ENCODE results near the gene MCHR2. TPM values are rescaled to one million over a fixed set of nuclear protein-coding genes. Genes with fewer than 3 reads are reported as not detected.

MCHR2 gene
- polyA plus RNA-seq, 1 donor (not counting 4 experiments of a cell fraction or from before 2014, with no cell fraction given) = not detected

DNA sequence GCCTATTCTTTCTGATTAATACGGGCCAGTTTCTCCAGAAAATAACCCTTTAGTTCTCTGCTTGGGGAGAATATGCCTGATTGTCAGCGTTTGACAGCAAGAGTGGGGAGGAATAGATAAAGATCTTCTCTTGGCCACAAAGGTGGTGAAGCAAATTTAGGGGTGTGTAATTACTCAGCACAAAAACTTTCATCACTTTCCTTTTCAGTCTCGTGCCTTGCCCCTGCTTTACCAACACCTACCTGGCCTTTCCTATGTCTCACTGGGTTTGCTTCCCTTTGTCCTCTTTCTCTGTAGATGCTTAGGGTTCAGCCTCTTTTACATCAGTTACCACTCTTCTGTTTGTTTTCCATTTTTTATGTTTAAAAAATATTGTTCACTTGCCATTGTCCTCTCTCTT lies 99.2 kb downstream of the MCHR2 start:
- H3K4me3 ChIP-seq (ENCODE audit: control insufficient read depth in 2 of 3, extremely low read depth in 1 of 3, insufficient read depth in 2 of 3, low read depth in 1 of 3, low read length in 3 of 3) = no peak overlapping the region
- dilution Hi-C loops (cut with MboI; ENCODE audit: extremely low pct_ligation_motif_present, low sequenced_read_pairs) = no loop called here
- no peaks in the 10 kb centered on the region for H3K9me1 ChIP-seq (ENCODE audit: control insufficient read depth, extremely low read depth, insufficient read depth, low read length)
- no peaks in the 10 kb centered on the region for H3K79me2 ChIP-seq (ENCODE audit: control insufficient read depth, insufficient read depth, low read length)
- no peaks in the 10 kb centered on the region for H3K4me1 ChIP-seq (ENCODE audit: control insufficient read depth, extremely low read depth, insufficient read depth, low read length)
- H3K9me3 ChIP-seq (ENCODE audit: control insufficient read depth, low read depth, low read length) = no peaks in the 10 kb centered on the region
- no peaks in the 10 kb centered on the region for H3K36me3 ChIP-seq (ENCODE audit: control insufficient read depth in 2 of 2, extremely low read depth in 1 of 2, insufficient read depth in 2 of 2, low read length in 2 of 2)
- H2AFZ ChIP-seq (ENCODE audit: control insufficient read depth, low read length) = no peak overlapping the region
- H3K27me3 ChIP-seq (ENCODE audit: control insufficient read depth, extremely low read depth, insufficient read depth, low read length) = no peaks in the 10 kb centered on the region
- FAIRE-seq = no peak
- no peak for DNase-seq (ENCODE audit: low read depth, low spot score)
- no peak overlapping the region for H3K27ac ChIP-seq (ENCODE audit: control insufficient read depth, insufficient read depth, low read length)
- no peak overlapping the region for H3K4me2 ChIP-seq (ENCODE audit: control insufficient read depth, extremely low read depth, insufficient read depth, low read depth, low read length)
- TF ChIP-seq, protein P1, sequence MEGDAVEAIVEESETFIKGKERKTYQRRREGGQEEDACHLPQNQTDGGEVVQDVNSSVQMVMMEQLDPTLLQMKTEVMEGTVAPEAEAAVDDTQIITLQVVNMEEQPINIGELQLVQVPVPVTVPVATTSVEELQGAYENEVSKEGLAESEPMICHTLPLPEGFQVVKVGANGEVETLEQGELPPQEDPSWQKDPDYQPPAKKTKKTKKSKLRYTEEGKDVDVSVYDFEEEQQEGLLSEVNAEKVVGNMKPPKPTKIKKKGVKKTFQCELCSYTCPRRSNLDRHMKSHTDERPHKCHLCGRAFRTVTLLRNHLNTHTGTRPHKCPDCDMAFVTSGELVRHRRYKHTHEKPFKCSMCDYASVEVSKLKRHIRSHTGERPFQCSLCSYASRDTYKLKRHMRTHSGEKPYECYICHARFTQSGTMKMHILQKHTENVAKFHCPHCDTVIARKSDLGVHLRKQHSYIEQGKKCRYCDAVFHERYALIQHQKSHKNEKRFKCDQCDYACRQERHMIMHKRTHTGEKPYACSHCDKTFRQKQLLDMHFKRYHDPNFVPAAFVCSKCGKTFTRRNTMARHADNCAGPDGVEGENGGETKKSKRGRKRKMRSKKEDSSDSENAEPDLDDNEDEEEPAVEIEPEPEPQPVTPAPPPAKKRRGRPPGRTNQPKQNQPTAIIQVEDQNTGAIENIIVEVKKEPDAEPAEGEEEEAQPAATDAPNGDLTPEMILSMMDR (optimal IDR thresholded peaks at IDR 0.05 in 1 of 3, IDR thresholded peaks at IDR 0.05 in 1 of 3, conservative IDR thresholded peaks at IDR 0.05 in 1 of 3; ENCODE audit: extremely low read depth in 1 of 3, insufficient read depth in 2 of 3, low read length in 3 of 3) = no peak
- TF ChIP-seq EZH2 (IDR thresholded peaks at IDR 0.05; ENCODE audit: low read length) = no peak
- no peak overlapping the region for H3K9ac ChIP-seq (ENCODE audit: control insufficient read depth, extremely low read depth, insufficient read depth, low read length)
- no peaks in the 10 kb centered on the region for H4K20me1 ChIP-seq (ENCODE audit: control insufficient read depth, extremely low read depth, insufficient read depth, low read length)

- FAIRE-seq (no peak), DNase-seq (ENCODE audit: low read depth, low spot score) (no peak)
- Histone ChIP-seq H4K20me1 (ENCODE audit: control insufficient read depth, extremely low read depth, insufficient read depth, low read length) (no peaks in the 10 kb centered on the region), H3K27ac (ENCODE audit: control insufficient read depth, insufficient read depth, low read length) (no peak overlapping the region), H3K79me2 (ENCODE audit: control insufficient read depth, insufficient read depth, low read length) (no peaks in the 10 kb centered on the region), H3K36me3 (ENCODE audit: control insufficient read depth in 2 of 2, extremely low read depth in 1 of 2, insufficient read depth in 2 of 2, low read length in 2 of 2) (no peaks in the 10 kb centered on the region), H3K4me2 (ENCODE audit: control insufficient read depth, extremely low read depth, insufficient read depth, low read depth, low read length) (no peak overlapping the region), H2AFZ (ENCODE audit: control insufficient read depth, low read length) (no peak overlapping the region), H3K27me3 (ENCODE audit: control insufficient read depth, extremely low read depth, insufficient read depth, low read length) (no peaks in the 10 kb centered on the region), H3K4me1 (ENCODE audit: control insufficient read depth, extremely low read depth, insufficient read depth, low read length) (no peaks in the 10 kb centered on the region), H3K9ac (ENCODE audit: control insufficient read depth, extremely low read depth, insufficient read depth, low read length) (no peak overlapping the region), H3K9me1 (ENCODE audit: control insufficient read depth, extremely low read depth, insufficient read depth, low read length) (no peaks in the 10 kb centered on the region), H3K9me3 (ENCODE audit: control insufficient read depth, low read depth, low read length) (no peaks in the 10 kb centered on the region), H3K4me3 (ENCODE audit: control insufficient read depth in 2 of 3, extremely low read depth in 1 of 3, insufficient read depth in 2 of 3, low read depth in 1 of 3, low read length in 3 of 3) (no peak overlapping the region)
- dilution Hi-C loops (cut with MboI; ENCODE audit: extremely low pct_ligation_motif_present, low sequenced_read_pairs) = no loop called here
- TF ChIP-seq EZH2 (IDR thresholded peaks at IDR 0.05; ENCODE audit: low read length) = no peak
- TF ChIP-seq, protein P1 (optimal IDR thresholded peaks at IDR 0.05 in 1 of 3, IDR thresholded peaks at IDR 0.05 in 1 of 3, conservative IDR thresholded peaks at IDR 0.05 in 1 of 3; ENCODE audit: extremely low read depth in 1 of 3, insufficient read depth in 2 of 3, low read length in 3 of 3) = no peak
Observed at GRCh38 chr6:99887066-99887465, 107.0 kb downstream of the MCHR2 start.

Measured in keratinocyte (primary cell).